Hepatocyte (in vitro differentiated cells): Measurements from ENCODE around the gene FUT9.

Source experiments
- EZH2 ChIP-seq: fragments of 200-600 bp; sonication (generic); IDR thresholded peaks from 2 replicates; pipeline ENCODE4 v1.6.1; 2016; ENCODE audit warnings: antibody characterized with exemption, mild to moderate bottlenecking, borderline replicate concordance
- EZH2phosphoT487 ChIP-seq: fragments of 200-600 bp; sonication (generic); IDR thresholded peaks from one replicate; pipeline ENCODE4 v1.6.1; 2018; ENCODE audit warnings: antibody characterized with exemption, mild to moderate bottlenecking, low read depth, moderate library complexity; ENCODE audit not compliant: unreplicated experiment, severe bottlenecking
- TF ChIP-seq, protein P1 (sequence below): fragments of 200-600 bp; sonication (generic); IDR thresholded peaks from 2 replicates; pipeline ENCODE4 v1.5.1; 2016; ENCODE audit warnings: antibody characterized with exemption, mild to moderate bottlenecking; ENCODE audit not compliant: poor library complexity

DNA sequence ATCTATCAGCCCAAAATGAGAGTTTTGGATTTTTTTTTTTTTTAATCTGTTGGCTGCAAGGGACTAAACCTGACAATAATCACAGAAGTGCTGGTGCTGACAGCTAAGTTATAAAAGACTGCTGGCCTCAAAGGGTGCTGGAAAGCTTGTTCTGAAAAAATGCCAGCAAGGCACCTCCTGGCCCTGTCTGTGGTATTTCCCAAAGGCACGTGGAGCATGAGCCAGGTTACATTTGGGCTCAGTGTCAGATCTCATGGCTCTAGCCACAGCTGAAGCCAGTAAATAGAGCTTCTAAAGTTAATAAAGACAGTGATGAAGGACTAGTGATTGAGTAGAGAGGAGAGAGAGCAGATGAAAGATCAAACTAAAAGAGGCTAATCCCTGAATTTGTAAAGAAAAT, 178.9 kb downstream of the FUT9 start:
- TF ChIP-seq, protein P1, sequence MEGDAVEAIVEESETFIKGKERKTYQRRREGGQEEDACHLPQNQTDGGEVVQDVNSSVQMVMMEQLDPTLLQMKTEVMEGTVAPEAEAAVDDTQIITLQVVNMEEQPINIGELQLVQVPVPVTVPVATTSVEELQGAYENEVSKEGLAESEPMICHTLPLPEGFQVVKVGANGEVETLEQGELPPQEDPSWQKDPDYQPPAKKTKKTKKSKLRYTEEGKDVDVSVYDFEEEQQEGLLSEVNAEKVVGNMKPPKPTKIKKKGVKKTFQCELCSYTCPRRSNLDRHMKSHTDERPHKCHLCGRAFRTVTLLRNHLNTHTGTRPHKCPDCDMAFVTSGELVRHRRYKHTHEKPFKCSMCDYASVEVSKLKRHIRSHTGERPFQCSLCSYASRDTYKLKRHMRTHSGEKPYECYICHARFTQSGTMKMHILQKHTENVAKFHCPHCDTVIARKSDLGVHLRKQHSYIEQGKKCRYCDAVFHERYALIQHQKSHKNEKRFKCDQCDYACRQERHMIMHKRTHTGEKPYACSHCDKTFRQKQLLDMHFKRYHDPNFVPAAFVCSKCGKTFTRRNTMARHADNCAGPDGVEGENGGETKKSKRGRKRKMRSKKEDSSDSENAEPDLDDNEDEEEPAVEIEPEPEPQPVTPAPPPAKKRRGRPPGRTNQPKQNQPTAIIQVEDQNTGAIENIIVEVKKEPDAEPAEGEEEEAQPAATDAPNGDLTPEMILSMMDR: no peak
- no peak for TF ChIP-seq EZH2
- no peak for TF ChIP-seq EZH2phosphoT487
